GM19193 (cell line): ENCODE measurements around the gene CDC25C.

Experiments
- POLR2A ChIP-seq: IDR thresholded peaks from 4 replicates; pipeline ENCODE4 v1.6.1; 2011; ENCODE audit not compliant: insufficient read depth, insufficient read length; ENCODE audit errors: extremely low read depth

The CDC25C gene

GRCh38 chr5:138334867-138335447 is 3.4 kb upstream of the CDC25C start:
- TF ChIP-seq POLR2A: no peak

GRCh38 chr5:138330813-138331448 is 673 bp downstream of the CDC25C start:
- no peak for TF ChIP-seq POLR2A

GRCh38 chr5:138316355-138316754 is 15.2 kb downstream of the CDC25C start:
- TF ChIP-seq POLR2A: no peak

- TF ChIP-seq POLR2A: no peak
Measured at GRCh38 chr5:138315751-138316278, 15.8 kb downstream of the CDC25C start.

GRCh38 chr5:138305797-138306196 is 25.8 kb downstream of the CDC25C start:
- TF ChIP-seq POLR2A: no peak

- no peak for TF ChIP-seq POLR2A
Measured at GRCh38 chr5:138303372-138303771, 28.2 kb downstream of the CDC25C start.

- TF ChIP-seq POLR2A: no peak
Measured at GRCh38 chr5:138289296-138289695, 42.3 kb downstream of the CDC25C start.

- no peak for TF ChIP-seq POLR2A
Measured at GRCh38 chr5:138287246-138287645, 44.4 kb downstream of the CDC25C start.

- TF ChIP-seq POLR2A: no peak
Measured at GRCh38 chr5:138282920-138283742, 48.5 kb downstream of the CDC25C start.

- no peak for TF ChIP-seq POLR2A
Measured at GRCh38 chr5:138280915-138281314, 50.7 kb downstream of the CDC25C start.

- TF ChIP-seq POLR2A: no peak
Measured at GRCh38 chr5:138276402-138277054, 55.1 kb downstream of the CDC25C start.

- TF ChIP-seq POLR2A: no peak
Measured at GRCh38 chr5:138275895-138276294, 55.7 kb downstream of the CDC25C start.

- no peak for TF ChIP-seq POLR2A
Measured at GRCh38 chr5:138275379-138275782, 56.2 kb downstream of the CDC25C start.

- no peak for TF ChIP-seq POLR2A
Measured at GRCh38 chr5:138274189-138274853, 57.3 kb downstream of the CDC25C start, which contains the start of gene GFRA3. GFRA3 (minus strand) TSS chr5:138274621; CDS start chr5:138274424, 197 bp downstream.
